Muscle layer of colon (tissue), 2 donors: ENCODE results near the gene CACNA1E.

Experiments
- H3K27ac ChIP-seq: one replicate; pipeline ENCODE4 v1.7.0; 2013; ENCODE audit warnings: low read depth, mild to moderate bottlenecking, low read length, moderate library complexity
- H3K27me3 ChIP-seq, 2 donors: one replicate each; pipeline ENCODE4 v1.7.0; 2013; ENCODE audit warnings: low read length in 2 of 2, mild to moderate bottlenecking in 2 of 2; ENCODE audit not compliant: insufficient read depth in 2 of 2, control insufficient read depth in 1 of 2
- H3K36me3 ChIP-seq: one replicate; pipeline ENCODE4 v1.7.0; 2013; ENCODE audit warnings: mild to moderate bottlenecking, low read length; ENCODE audit not compliant: insufficient read depth
- H3K4me1 ChIP-seq: one replicate; pipeline ENCODE4 v1.7.0; 2013; ENCODE audit warnings: mild to moderate bottlenecking, low read length; ENCODE audit not compliant: insufficient read depth
- H3K4me3 ChIP-seq, 2 donors: one replicate each; pipeline ENCODE4 v1.7.0; 2013; ENCODE audit warnings: low read length in 2 of 2, low read depth in 1 of 2, mild to moderate bottlenecking in 1 of 2, moderate library complexity in 1 of 2
- H3K9ac ChIP-seq: one replicate; pipeline ENCODE4 v1.7.0; 2013; ENCODE audit warnings: low read length
- H3K9me3 ChIP-seq: one replicate; pipeline ENCODE4 v1.7.0; 2013; ENCODE audit warnings: mild to moderate bottlenecking, low read length
- donor health status: abdominal sarcoma.
- donor health status: Adenocarcinoma of cecum.

Gene CACNA1E

DNA sequence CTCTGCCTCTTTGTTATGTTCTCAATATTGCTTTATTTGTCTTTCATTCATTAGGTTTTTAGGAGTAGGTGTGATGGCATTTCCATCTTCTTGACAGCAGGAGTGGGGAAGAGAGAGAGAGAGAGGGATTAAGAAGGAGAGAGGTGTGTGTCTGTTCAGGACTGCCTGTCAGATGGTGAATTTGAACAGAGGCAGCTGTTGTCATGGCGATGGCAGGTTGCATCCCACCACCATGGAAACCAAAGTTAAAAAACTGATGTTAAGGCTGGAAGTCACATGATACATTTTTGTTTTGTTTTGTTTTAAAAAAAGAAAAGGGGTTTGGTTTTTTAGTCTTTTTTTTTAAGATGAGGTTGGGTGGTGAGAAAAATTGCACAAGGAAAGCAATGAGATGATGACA, 18.3 kb downstream of the CACNA1E start:
- H3K36me3 ChIP-seq = no peaks in the 10 kb centered on the region
- no peak overlapping the region for H3K27ac ChIP-seq
- H3K4me1 ChIP-seq = no peaks in the 10 kb centered on the region
- H3K27me3 ChIP-seq = no peaks in the 10 kb centered on the region
- no peaks in the 10 kb centered on the region for H3K9me3 ChIP-seq
- no peak overlapping the region for H3K4me3 ChIP-seq
- no peak overlapping the region for H3K9ac ChIP-seq

GRCh38 chr1:181503171-181503810, 20.0 kb downstream of the CACNA1E start:
- H3K4me3 ChIP-seq = no peak overlapping the region
- no peaks in the 10 kb centered on the region for H3K36me3 ChIP-seq
- no peak overlapping the region for H3K9ac ChIP-seq
- H3K9me3 ChIP-seq = no peaks in the 10 kb centered on the region
- no peaks in the 10 kb centered on the region for H3K4me1 ChIP-seq
- H3K27ac ChIP-seq = no peak overlapping the region
- no peaks in the 10 kb centered on the region for H3K27me3 ChIP-seq

GRCh38 chr1:181504399-181504842, 21.1 kb downstream of the CACNA1E start:
- Histone ChIP-seq H3K36me3 (no peaks in the 10 kb centered on the region), H3K4me3 (no peak overlapping the region), H3K27me3 (no peaks in the 10 kb centered on the region), H3K9me3 (no peaks in the 10 kb centered on the region), H3K4me1 (no peaks in the 10 kb centered on the region), H3K27ac (no peak overlapping the region), H3K9ac (no peak overlapping the region)

- H3K27me3 ChIP-seq = no peaks in the 10 kb centered on the region
- H3K27ac ChIP-seq = no peak overlapping the region
- H3K9me3 ChIP-seq = no peaks in the 10 kb centered on the region
- H3K4me3 ChIP-seq = no peak overlapping the region
- H3K9ac ChIP-seq = no peak overlapping the region
- H3K36me3 ChIP-seq = no peaks in the 10 kb centered on the region
- H3K4me1 ChIP-seq = no peaks in the 10 kb centered on the region
These were observed 23.4 kb downstream of the CACNA1E start for GRCh38 chr1:181506563-181507353.

- Histone ChIP-seq H3K9me3 (no peaks in the 10 kb centered on the region), H3K4me1 (no peaks in the 10 kb centered on the region), H3K9ac (no peak overlapping the region), H3K4me3 (no peak overlapping the region), H3K27ac (no peak overlapping the region), H3K36me3 (no peaks in the 10 kb centered on the region), H3K27me3 (no peaks in the 10 kb centered on the region)
These were observed 25.3 kb downstream of the CACNA1E start for GRCh38 chr1:181508486-181509165.

- Histone ChIP-seq H3K4me3 (no peak overlapping the region), H3K36me3 (no peaks in the 10 kb centered on the region), H3K9me3 (no peaks in the 10 kb centered on the region), H3K4me1 (no peaks in the 10 kb centered on the region), H3K27ac (no peak overlapping the region), H3K9ac (no peak overlapping the region), H3K27me3 (no peaks in the 10 kb centered on the region)
These were observed 30.5 kb downstream of the CACNA1E start for GRCh38 chr1:181513786-181514297.

DNA sequence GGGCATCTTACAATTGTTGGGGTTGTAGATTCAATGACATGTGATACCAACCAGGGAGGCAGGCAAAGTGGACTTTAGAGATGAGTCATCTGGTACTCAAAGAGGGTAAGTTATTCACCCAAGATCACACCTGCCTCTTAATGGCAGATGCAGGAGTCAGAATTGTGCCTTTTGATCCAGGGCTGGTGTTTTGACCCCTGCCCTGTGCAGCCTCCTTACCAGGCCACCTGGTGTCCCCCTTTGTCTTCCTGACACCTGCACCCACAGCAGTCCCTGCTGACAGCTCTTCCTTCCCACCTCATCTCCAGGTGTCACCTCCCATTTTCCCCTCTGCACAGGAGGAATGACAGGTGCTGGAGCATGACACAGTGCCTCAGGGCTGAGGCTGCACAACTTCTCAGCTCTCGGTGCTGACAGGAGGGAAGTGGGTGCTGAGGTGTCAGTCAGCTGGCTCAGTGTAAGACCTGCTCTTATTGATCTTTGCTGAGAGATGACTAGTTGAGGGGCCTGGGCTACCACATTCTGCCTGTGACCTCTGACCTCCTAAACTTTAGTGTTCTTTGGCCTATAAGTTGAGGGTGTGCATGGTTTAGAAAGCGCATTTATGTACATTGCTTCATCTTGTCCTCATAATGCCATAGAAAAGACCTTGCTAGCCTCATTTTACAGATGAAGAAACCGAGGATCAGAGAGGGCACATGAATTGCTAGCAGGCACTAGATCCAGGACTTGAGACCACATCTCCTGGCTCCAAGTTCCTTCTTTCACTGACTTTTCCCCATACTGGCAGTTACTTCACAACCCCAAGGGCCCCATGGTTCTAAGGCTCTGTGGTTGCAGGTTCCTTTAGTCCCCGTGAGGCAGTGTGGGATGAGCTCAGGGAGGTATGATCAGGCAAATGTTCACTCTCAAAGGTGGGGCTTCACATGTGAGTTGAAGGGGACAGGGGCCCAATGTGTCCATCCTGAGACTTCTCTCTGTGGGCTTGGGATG, 31.3 kb downstream of the CACNA1E start:
- Histone ChIP-seq H3K9ac (no peak overlapping the region), H3K27me3 (no peaks in the 10 kb centered on the region), H3K27ac (no peak overlapping the region), H3K36me3 (no peaks in the 10 kb centered on the region), H3K4me1 (no peaks in the 10 kb centered on the region), H3K9me3 (no peaks in the 10 kb centered on the region), H3K4me3 (no peak overlapping the region)

GRCh38 chr1:181516706-181517105, 33.4 kb downstream of the CACNA1E start:
- no peaks in the 10 kb centered on the region for H3K27me3 ChIP-seq
- no peak overlapping the region for H3K27ac ChIP-seq
- no peak overlapping the region for H3K4me3 ChIP-seq
- no peak overlapping the region for H3K9ac ChIP-seq
- H3K9me3 ChIP-seq = no peaks in the 10 kb centered on the region
- H3K4me1 ChIP-seq = no peaks in the 10 kb centered on the region
- no peaks in the 10 kb centered on the region for H3K36me3 ChIP-seq

- no peaks in the 10 kb centered on the region for H3K9me3 ChIP-seq
- no peak overlapping the region for H3K9ac ChIP-seq
- H3K4me3 ChIP-seq = no peak overlapping the region
- no peaks in the 10 kb centered on the region for H3K36me3 ChIP-seq
- no peaks in the 10 kb centered on the region for H3K4me1 ChIP-seq
- no peaks in the 10 kb centered on the region for H3K27me3 ChIP-seq
- H3K27ac ChIP-seq = no peak overlapping the region
These were observed 34.0 kb downstream of the CACNA1E start for GRCh38 chr1:181517181-181517875.

- Histone ChIP-seq H3K27me3 (no peaks in the 10 kb centered on the region), H3K9me3 (no peaks in the 10 kb centered on the region), H3K4me3 (no peak overlapping the region), H3K9ac (no peak overlapping the region), H3K36me3 (no peaks in the 10 kb centered on the region), H3K4me1 (no peaks in the 10 kb centered on the region), H3K27ac (no peak overlapping the region)
These were observed 34.8 kb downstream of the CACNA1E start for GRCh38 chr1:181518152-181518551.
